22Rv1 (cell line): ENCODE results near the gene FGF6.
"Not testable (repeated sequence)": the region's sequence is repeated elsewhere in the genome, so short reads cannot be mapped to it uniquely, and the experiment has no call there.

Experiments used
- CTCF ChIP-seq: fragments of 450-650 bp; IDR thresholded peaks from 2 replicates; pipeline ENCODE4 v1.5.1; 2017; ENCODE audit warnings: mild to moderate bottlenecking
- ZFX ChIP-seq: fragments of 450-650 bp; IDR thresholded peaks from 2 replicates; pipeline ENCODE4 v1.6.1; 2017; ENCODE audit warnings: antibody characterized with exemption, borderline replicate concordance

GRCh38 chr12:4455849-4456248 is 10.2 kb upstream of the FGF6 start:
- not testable (repeated sequence) for TF ChIP-seq CTCF, ZFX
